Urothelium cell line (cell line): ENCODE results near the gene GNG12.
"Not testable (repeated sequence)": the region's sequence is repeated elsewhere in the genome, so short reads cannot be mapped to it uniquely, and the experiment has no call there.

Experiments used
- DNase-seq: peaks from one replicate; pipeline ENCODE4 v3.0.0; 2011; ENCODE audit warnings: low spot score, mixed read lengths
- FAIRE-seq: peaks from 2 replicates; lab custom pipeline; 2011; peaks lifted over from hg19 to GRCh38; lab: Jason Lieb, UNC

GNG12 gene

DNA sequence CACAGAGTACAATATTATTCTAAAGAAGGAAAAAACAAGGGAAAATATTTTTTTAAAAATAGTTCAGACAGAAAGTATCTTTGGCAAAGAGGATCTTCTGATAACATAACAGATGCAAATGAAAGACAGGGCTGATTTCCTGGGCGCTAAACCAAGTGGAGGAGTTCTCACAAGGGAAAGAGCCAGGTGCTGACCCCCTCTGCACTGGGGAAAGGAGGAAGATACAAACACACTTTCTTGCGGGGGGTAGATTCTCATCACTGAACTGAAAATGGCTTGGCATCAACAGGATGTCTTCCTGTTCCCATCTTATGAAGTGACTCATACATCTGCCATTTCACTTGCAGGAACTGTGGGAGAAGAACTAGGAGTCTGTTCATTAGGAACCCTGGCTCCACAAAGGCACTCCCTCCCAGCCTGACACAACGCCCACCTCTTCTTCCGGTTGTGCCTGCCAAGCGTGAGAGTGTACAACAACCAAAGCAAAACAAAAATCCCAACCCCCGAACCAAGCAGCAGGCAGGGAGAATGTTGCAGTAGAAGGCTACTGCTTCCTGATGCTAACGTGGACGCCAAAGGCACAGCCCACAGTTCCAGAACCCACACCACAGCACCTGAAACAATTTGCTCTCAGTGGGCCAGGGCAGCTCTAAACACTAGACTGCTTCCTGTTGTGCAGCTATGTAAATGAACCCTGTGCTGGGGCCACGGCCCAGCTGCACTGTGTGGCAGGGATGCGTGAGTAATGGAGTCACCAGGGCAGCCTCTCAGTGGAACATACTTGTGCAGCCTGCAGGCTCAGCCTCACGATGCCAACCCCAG, 97.2 kb downstream of the GNG12 start:
- no peak for FAIRE-seq
- DNase-seq, result peak; percentile 78

DNA sequence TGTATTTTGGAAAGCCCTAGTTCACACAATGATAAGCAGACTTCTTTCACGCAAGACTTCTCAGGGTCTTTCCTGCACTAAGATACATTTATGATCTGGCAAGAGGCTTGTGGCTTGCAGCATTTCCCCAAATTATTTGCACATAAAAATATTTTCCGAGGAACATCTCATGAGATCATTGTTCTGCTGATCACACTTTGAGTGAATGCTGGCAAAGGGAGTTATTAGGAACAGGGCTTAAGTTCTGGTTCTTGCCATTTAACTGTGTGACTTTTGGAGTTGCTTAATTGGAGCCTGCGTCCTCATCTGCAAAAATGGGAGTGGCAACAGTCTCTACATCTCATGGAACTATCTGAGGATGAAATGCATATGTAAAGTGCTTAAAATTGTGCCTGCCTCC, 98.1 kb downstream of the GNG12 start:
- no peak for FAIRE-seq
- no peak for DNase-seq

DNA sequence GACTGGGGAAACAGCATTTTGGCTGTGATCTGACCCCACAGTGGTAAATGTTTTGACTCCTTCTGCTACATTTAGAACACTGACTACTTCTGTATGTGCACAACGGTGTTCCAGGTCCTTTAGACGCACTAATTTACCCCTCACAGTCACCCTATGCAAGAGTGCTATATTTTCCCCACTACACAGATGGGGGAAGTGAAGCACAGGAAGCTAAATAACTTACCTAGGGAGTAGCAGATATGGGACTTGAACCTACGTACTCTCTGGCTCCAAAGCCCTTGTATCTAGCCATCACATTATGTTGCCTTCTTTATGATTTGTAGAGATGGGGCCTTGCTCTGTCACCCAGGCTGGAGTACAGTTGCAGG, 99.0 kb downstream of the GNG12 start:
- DNase-seq (no peak), FAIRE-seq (no peak)

DNA sequence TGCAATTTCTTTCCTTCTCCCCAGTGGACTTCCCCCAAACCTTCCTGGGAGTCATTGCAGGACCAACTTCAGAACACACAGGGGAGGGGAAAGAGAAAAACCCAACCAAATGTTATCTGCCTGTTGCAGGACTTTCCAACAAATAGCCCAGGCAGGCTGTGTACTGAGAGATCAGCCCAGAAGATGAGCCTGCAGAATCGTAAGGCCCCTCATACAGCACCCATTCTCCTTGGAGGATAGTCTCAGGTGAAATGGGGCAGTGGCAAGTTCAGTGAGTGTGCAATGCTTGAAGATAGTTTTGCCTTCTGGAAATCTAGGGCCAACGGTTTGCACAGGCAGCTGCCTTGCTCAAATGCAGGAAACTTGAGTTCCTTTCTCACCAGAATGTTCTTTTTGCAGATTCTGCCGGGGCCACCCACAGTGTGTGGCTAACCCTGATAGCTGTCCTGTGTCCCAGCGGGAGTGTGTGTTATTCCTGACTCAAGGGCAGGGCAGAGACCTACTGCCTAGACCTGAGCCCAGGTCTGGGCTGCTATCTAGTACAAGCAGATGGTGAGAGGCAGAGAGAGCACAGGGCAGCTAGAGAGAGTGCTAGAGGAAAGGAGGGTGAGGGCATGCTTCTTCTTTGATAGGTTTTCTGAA, 99.5 kb downstream of the GNG12 start:
- DNase-seq (no peak), FAIRE-seq (no peak)

DNA sequence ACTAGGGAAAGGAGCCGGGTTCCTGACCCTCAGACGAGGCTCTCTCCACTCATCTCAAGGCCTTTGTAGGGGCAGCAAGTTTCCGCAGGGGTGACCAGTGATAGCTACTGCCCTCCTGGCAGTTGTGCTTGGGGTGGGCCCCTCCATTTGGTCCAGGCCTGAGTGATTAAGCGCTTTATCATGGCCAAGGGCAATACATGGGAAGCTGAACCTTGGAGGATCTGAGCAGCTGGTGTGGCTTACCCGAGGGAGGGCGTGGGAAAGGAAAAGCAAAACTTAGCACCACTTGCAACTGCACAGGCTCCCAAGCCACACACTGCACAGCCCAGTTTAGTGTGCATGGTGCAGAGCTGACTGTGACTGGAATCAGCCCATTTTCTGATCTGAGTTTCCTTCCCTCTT, 100.5 kb downstream of the GNG12 start:
- FAIRE-seq (no peak), DNase-seq (no peak)

DNA sequence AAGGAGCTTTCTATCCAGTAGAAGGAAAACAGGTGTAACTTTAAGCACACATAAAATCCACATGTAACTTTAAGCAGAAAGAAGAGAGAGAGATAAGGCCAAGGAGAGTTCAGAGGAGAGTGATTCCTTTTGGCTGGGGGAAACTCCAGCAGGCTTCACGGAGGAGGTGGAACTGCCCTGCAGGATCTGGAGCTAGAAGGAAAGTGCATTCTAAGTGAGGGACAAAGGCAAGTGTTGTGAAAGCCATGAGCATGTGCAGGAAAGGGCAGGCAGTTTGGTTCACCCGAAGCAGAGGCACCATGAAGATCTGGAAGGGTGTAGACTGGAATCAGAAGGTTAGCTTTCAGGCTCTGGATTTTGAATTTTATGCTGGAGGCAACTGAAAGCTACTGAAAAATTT, 101.9 kb downstream of the GNG12 start:
- FAIRE-seq (no peak), DNase-seq (no peak)

DNA sequence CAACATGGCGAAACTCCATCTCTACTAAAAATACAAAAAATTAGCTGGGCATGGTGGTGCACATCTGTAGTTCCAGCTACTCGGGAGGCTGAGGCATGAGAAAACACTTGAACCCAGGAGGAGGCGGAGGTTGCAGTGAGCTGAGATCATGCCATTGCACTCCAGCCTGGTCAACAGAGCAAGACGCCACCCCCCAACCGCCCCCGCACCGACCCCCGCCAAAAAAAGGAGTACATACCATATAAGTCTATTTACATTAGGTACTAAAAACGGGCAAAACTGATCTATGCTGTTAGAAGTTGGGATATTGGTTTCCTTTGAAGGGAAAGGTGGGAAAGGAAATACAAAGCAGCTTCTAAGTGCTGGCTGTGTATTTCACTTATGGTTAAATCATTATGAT, 103.0 kb downstream of the GNG12 start:
- not testable (repeated sequence) for FAIRE-seq, DNase-seq

DNA sequence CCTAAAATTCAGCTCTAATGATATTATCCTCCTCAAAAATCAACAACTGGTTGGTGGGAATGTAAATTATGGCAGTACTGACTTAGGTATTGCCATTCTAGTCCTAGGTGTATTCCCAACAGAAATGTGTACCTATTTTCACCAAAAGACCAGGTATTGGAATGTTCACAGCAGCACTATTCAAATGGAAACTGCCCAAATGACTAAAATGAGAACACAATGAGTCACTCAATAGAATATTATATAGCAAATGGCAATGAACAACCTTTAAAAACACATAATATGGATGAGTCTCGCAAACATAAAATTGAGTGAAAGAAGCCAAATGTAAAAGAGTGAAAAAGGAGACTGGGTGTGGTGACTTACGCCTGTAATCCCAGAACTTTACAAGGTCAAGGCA, 103.4 kb downstream of the GNG12 start:
- no peak for FAIRE-seq
- no peak for DNase-seq

DNA sequence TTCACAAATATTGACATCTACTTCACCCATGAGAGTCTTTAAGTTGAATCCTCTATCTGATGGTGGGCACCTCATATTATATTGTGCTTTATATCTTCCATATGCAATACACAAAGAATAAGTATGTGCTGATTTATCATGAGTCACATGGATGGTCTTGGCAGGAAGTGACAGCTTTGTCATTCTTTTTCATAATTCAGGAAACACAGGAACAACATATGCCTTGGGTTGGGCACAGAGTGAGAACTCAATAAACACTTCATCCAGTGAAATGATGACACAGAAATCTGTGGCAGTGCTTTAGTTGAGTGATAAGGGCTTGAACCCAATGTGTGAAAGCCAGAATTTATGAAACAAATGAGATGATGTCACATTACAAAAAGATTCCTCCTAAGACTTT, 107.0 kb downstream of the GNG12 start:
- no peak for DNase-seq
- FAIRE-seq, result no peak

DNA sequence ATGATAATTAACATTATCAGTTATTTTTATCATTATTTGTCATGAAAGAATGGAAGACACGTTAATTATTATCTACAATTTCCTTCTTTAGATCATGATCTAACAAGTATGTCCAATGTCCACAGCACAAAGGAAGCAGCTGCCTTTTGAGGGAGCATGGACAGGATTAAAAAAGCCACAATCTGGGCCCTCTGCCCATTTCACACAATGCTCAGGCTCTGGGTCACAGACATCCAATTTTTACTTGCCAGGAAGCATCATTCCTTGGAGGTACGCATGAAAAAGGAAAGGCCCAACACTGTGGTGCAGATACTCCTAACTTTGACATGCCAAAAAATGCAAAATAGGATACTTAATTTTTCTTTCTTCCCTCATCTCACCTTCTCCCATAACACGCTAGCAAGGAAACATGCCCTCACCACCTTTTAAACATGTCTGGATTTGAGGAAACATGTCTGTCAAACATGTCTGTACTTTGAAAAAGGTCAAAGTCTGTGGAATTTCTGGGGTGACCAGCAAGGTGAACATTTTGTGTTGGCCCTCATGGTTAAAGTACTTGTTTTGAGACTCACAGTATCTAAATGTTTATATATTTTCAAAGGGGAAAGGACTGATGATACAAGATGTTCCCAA, 108.2 kb downstream of the GNG12 start:
- DNase-seq (peak; percentile 71), FAIRE-seq (no peak)

DNA sequence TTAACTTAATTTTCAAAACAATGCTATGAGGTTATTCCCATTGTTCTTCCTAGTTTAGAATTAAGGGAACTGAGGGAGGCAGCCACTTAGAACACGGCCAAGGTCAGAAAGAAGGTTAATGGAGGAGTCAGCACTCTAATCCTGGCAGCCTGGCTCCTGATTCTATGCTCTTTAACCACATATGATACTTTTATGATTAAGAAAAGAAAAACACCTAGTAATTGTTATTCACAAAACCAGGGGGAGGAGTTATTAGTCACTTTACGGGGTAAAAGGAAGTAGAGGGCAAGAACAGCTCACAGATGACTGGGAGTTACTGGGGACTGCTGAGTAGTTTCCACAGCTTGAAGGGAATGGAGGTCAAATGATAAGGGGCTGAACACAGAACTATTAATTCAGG, 109.6 kb downstream of the GNG12 start:
- DNase-seq (no peak), FAIRE-seq (no peak)

DNA sequence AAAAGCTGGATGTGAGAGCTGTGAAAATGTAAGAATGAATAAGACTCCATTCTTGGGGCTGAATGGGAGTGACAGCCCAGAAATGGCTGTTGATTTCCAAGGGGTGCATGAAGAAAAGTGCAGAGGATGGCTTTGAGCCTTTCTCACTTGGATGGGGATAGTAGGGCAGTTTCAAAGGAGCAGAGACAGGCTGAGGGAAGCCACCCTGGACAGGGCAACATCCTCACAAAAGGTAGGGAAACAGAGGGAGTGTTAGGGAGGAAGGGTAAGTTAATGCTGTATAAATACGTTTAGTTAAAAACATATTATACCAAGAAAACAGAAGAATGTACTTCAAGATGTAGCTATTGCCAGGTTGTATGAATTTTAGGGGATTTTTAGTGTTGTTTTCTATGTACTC, 110.1 kb downstream of the GNG12 start:
- FAIRE-seq, result no peak
- no peak for DNase-seq

DNA sequence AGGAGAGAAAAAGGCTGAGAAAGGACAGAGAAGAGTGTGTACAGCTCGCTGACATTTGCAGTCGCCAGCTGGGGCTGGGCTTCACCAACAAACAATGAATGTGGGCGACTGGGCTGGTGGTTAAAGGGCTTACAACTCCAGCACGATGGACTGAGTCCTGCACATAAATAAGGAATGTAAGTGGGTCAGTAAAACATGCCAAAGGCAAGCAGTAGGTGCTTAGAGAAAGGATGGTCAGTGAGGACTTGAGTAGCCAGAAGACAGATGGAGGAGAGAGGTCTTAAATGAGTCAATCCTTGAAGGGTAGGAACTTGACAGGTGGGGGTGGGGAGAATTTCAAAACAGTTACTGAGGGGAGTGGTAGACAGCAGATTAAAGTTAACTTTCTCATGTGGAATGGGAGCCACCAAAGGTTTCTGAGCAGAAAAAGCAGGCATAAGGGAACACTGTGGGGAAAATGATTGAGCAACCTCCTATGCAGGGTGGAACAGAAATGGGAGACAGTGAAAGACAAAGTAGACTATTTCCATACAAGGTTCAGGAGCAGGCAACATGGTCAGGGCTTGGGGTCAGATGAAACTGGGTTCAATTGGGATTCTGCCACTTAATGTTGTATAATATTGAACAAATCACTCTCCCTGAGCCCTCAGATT, 110.8 kb downstream of the GNG12 start:
- FAIRE-seq (no peak), DNase-seq (no peak)

DNA sequence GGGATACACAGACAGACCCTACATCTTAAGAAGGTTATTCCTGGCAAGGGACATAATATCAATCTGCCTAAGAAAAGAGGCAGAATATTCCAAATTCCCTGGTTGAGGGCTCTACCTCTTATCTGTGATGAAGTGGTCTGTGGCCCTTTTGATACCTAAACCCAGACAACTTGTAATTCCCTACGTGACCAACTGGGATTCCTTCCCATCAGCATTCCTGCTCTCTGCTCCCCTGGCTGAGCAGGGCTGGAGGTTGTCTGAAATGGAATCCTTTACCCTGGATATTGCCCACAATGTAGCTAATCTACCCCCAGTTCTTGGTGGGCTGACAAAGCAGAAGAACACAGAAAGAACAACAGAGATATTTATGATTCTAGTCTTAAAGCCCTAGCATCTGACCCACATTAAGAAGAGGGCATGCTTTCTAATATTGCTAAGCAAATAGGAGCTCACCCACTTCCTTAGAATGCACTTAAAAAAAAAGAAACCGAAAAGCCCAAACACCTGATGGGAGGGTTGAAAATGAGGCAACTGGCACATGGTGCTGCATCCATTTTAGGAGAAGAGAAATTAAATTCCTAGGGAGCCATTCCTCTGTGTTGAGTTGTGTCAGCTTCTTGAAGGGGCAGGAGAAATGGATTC, 111.5 kb downstream of the GNG12 start:
- no peak for FAIRE-seq
- no peak for DNase-seq

DNA sequence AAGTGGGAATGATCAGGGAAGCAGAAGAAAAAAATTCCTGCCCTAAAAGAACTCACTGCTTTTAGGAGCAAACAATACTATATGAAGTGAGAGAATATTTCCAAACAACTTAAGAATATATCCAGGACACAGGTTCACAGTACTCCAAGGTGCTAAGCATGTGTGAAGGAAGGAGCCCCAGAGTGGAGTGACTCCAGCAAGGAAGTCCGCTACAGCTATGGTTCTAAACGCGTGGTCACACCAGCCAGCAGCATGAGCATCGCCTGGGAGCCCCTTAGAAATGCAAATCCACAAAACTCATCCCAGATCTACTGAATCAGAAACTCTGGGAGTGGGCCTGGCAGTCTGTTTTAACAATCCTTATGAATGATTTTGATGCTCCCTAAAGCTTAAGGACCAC, 112.2 kb downstream of the GNG12 start:
- DNase-seq (no peak), FAIRE-seq (no peak)

DNA sequence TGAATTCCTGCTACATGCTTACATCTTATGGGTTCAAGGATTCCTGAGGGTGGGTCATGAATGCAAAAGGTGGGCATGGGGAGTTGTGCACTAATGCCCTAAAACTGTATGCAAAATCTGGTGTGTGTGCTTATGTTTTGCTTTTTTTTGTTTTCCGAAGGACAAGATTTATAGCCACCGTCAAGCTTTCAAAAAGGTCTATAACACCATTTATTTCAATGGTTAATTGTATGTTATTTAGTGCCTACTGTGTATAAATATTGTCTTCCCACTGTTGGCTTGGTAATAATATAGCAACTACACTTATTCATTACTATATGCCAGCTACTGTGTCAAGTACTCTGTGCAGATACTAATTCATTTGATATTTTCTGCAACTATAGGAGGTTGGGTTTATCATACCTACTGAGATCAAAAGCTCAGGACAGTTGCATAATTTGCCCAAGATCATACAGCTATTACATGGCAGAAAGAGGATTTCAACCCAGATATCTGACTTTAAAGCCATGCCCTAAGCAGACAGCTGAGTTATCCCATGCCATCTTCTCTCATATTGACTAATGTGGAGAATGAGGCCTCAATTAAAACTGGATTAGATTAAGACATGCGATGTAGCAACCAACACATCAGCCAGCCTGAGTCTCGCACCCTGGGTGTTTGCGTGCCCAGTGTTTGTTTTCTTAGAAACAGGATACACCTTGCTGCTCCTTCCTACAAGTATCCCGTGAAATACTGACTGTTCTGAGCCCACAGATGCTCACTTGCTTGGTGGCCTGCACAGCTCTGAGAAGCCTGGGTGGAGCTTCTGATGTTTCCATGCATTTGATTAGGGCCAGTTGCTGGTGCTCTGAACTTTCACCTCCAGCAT, 113.7 kb downstream of the GNG12 start:
- DNase-seq, result no peak

DNA sequence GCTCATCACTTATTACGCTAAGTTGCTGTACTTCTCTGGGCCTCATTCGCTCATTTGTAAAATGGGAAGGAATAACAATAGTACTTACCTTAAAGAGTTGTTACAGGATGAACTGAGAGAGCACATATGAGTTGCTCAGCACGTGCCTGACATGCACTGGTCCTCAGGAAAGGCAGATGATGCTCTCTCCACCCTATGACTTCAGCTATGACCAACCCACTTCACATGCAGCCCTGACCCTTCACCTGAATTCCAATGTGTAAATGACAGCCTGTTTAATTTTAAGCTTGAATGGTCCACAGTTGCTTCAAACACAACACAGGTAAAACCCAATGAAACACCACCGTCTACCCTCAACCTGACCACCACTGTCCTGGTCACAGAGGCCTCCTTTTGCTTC, 115.4 kb downstream of the GNG12 start:
- DNase-seq (no peak), FAIRE-seq (no peak)

More for the DNA sequence above, 113.7 kb downstream of the GNG12 start:
- no peak for FAIRE-seq

DNA sequence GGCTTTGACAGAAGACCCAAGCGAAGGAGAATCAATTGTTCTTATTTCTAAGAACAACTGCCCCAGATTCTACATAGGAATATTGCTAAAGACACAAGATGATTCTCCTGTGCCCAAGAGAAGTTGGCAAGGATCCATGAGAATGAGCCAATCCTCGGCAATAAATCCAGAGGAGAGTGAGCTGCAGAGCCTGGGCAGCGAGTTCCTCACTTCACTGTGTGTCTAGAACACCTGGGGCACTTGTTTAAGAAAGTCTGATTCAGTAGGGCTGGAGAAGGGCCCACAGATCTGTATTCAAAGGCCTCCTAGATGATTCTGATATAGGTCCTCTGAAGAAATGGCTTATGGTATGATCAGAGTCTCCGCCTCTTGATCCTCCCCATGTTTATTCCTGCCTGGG, 116.5 kb downstream of the GNG12 start:
- DNase-seq (no peak), FAIRE-seq (no peak)

DNA sequence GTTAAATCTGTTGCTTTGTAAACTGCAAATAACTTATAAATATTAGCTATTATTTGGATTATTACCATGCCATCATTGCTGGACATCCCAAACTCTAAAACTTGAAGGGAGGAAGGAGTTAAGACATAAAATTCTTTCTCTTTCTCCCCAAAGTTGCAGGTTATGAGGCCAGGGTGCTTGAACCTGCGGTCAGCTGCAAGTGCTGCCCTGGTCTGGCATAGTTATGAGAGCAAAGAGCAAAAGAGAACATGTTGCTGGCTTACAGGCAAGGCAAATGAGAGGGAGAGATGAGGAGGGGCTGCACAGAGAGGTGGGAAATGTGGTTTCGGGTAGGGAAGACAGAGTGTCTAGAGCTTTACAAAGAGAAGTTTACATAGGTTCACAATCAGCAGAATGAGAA, 117.4 kb downstream of the GNG12 start:
- no peak for FAIRE-seq

More for the DNA sequence above, 117.4 kb downstream of the GNG12 start:
- no peak for DNase-seq
